Liver (tissue), 3 donors: ENCODE data around the gene PTPRN2.

Experiments used
- CTCF ChIP-seq: fragments of 150-350 bp; IDR thresholded peaks from 2 replicates; pipeline ENCODE4 v1.5.1; 2017; ENCODE audit warnings: improper control_type of control experiment, low read depth, low read length; ENCODE audit not compliant: missing input control
- FOXA2 ChIP-seq: IDR thresholded peaks from 2 replicates; pipeline ENCODE4 v1.6.1; 2016; ENCODE audit warnings: antibody characterized with exemption
- REST ChIP-seq: IDR thresholded peaks from 2 replicates; pipeline ENCODE4 v1.6.1; 2016; ENCODE audit warnings: antibody characterized with exemption, mild to moderate bottlenecking
- RXRA ChIP-seq, 2 donors: IDR thresholded peaks; 2 replicates each; pipeline ENCODE4 v1.6.1; 2017 to 2018; ENCODE audit warnings: antibody characterized with exemption in 2 of 2, mild to moderate bottlenecking in 1 of 2
- SP1 ChIP-seq: IDR thresholded peaks from 2 replicates; pipeline ENCODE4 v1.6.1; 2018; ENCODE audit warnings: antibody characterized with exemption, mild to moderate bottlenecking
- TAF1 ChIP-seq: conservative IDR thresholded peaks from 2 replicates; pipeline ENCODE4 v1.6.1; 2016; ENCODE audit warnings: antibody characterized with exemption, mild to moderate bottlenecking
- YY1 ChIP-seq: IDR thresholded peaks from 2 replicates; pipeline ENCODE4 v1.6.1; 2016; ENCODE audit warnings: antibody characterized with exemption, mild to moderate bottlenecking
- donor health status: healthy.
- donor health status: healthy.

- TF ChIP-seq YY1, result no peak
- no peak for TF ChIP-seq CTCF
- no peak for TF ChIP-seq FOXA2
- TF ChIP-seq SP1, result no peak
- TF ChIP-seq REST, result no peak
- no peak for TF ChIP-seq RXRA (IDR thresholded peaks at IDR 0.05)
- TF ChIP-seq TAF1, result no peak
Measured at GRCh38 chr7:158449266-158449665, 138.4 kb downstream of the PTPRN2 start.
